Measurements from ENCODE around the gene VANGL2.

The VANGL2 gene

DNA sequence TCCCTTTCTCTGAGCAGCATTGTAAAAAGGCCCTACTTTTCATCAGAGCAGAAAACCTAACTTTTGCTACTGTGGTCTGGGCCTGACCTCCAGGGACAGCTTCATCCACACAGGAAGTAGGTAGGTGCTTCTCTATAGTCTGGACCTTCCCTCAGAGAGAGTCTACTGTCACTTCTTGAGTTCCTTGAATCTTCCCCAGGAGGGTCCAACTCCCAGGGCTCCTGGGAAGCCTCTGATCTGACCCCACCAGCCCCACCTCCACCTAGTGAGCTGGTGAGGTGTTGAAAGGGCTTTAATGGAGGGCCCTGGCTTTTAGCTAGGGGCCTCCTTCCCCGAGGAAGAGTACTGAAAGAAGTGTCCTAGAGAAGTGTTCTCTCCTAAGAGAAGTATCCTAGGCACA lies 2.7 kb upstream of the VANGL2 start:
- TF ChIP-seq POLR2AphosphoS5 (IDR thresholded peaks at IDR 0.05; ENCODE audit: low read depth, low read length) = no peak
- no peak for TF ChIP-seq SIN3A (IDR thresholded peaks at IDR 0.05; ENCODE audit: borderline replicate concordance, insufficient read depth, low read length)
- no peak for TF ChIP-seq REST (IDR thresholded peaks at IDR 0.05; ENCODE audit: insufficient read depth in 1 of 2, low read depth in 2 of 2, low read length in 2 of 2)

DNA sequence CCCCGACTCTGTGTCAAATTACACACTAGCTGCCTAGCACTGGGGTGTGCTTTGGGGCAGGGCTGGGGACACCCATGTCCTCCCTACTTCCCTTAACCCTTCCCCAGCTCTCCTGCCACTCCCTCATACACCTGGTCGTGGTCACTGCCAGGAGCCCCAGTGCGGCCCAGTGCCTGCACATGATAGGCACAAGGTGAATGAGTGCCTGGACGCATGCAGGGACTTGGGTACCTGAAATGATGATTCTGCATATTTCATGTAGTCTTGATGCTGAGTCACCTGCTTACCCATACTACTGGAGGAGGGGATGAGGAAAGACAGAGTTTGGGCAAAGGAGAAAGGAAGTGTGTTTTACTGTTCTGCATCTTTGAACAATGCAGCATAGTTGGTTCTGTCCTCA lies 1.5 kb upstream of the VANGL2 start:
- TF ChIP-seq REST (IDR thresholded peaks at IDR 0.05; ENCODE audit: insufficient read depth in 1 of 2, low read depth in 2 of 2, low read length in 2 of 2) (no peak), FOXP2 (optimal IDR thresholded peaks at IDR 0.05; ENCODE audit: borderline replicate concordance, extremely low read depth, extremely low read length, insufficient read depth) (no peak), POLR2AphosphoS5 (IDR thresholded peaks at IDR 0.05; ENCODE audit: low read depth, low read length) (no peak), SIN3A (IDR thresholded peaks at IDR 0.05; ENCODE audit: borderline replicate concordance, insufficient read depth, low read length) (no peak)

DNA sequence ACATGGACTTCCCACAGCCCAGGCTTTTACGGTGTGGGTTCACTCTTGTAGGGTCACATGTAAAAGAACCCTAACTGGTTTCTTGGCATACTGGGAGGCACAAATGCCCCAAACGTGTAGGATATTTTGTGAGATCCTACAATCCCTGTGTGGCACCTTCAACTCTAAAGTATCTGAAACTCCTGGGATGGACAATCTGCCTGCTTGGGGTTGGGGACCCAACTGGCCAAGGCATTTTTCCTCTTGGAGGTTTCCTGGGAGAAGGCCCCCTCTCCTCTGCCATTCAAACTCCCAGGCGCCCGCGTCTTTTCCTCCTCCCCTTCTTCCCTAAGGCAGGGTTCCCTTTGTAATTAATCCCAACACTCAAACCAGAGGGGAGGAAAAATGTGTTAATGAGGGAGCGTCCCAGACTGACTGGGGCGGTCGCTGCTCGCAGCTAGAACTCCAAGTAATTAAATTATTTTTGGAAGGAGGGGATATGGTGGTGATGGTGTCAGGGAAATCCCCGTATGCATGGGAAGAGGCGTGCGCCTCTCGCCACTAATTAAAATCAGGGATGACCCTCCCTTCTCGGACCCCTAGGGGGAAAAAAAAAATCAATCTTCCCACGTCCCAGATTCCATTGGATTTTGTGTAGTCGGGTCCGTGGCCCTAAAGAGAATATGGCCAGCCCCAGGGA lies 681 bp upstream of the VANGL2 start:
- TF ChIP-seq SIN3A (IDR thresholded peaks at IDR 0.05; ENCODE audit: borderline replicate concordance, insufficient read depth, low read length) = no peak
- no peak for TF ChIP-seq POLR2AphosphoS5 (IDR thresholded peaks at IDR 0.05; ENCODE audit: low read depth, low read length)
- TF ChIP-seq REST (IDR thresholded peaks at IDR 0.05; ENCODE audit: insufficient read depth in 1 of 2, low read depth in 2 of 2, low read length in 2 of 2) = no peak
- TF ChIP-seq FOXP2 (optimal IDR thresholded peaks at IDR 0.05; ENCODE audit: borderline replicate concordance, extremely low read depth, extremely low read length, insufficient read depth) = no peak
- no peak for TF ChIP-seq TAF1 (IDR thresholded peaks at IDR 0.05; ENCODE audit: borderline replicate concordance, insufficient read depth, low read length)

GRCh38 chr1:160400646-160401486 lies 502 bp downstream of the VANGL2 start:
- TF ChIP-seq FOXP2 (optimal IDR thresholded peaks at IDR 0.05; ENCODE audit: borderline replicate concordance, extremely low read depth, extremely low read length, insufficient read depth) = no peak
- no peak for TF ChIP-seq TAF1 (IDR thresholded peaks at IDR 0.05; ENCODE audit: borderline replicate concordance, insufficient read depth, low read length)
- no peak for TF ChIP-seq POLR2AphosphoS5 (IDR thresholded peaks at IDR 0.05; ENCODE audit: low read depth, low read length)
- TF ChIP-seq REST (IDR thresholded peaks at IDR 0.05; ENCODE audit: insufficient read depth in 1 of 2, low read depth in 2 of 2, low read length in 2 of 2) = no peak
- TF ChIP-seq SIN3A (IDR thresholded peaks at IDR 0.05; ENCODE audit: borderline replicate concordance, insufficient read depth, low read length) = no peak
